Mucosa of descending colon (tissue), 3 donors: Measurements from ENCODE around the gene EFCAB6. TPM values are rescaled to one million over a fixed set of nuclear protein-coding genes. Genes with fewer than 3 reads are reported as not detected.

Experiments
- ATAC-seq: fragments of 200-7000 bp; cut with Tn5 transposase; one replicate; pipeline ENCODE4 v1.9.1; 2020; ENCODE audit warnings: mild to moderate bottlenecking, moderate library complexity
- DNase-seq, 3 donors: peaks; one replicate each; pipeline ENCODE4 v3.0.0-alpha.2; 2020
- H3K36me3 ChIP-seq: fragments of 200-600 bp; one replicate; pipeline ENCODE4 v1.8.0; 2021; ENCODE audit warnings: low read depth, mild to moderate bottlenecking
- H3K4me1 ChIP-seq: fragments of 200-600 bp; one replicate; pipeline ENCODE4 v1.8.0; 2021; ENCODE audit warnings: low read depth, mild to moderate bottlenecking
- H3K4me3 ChIP-seq: fragments of 200-600 bp; one replicate; pipeline ENCODE4 v1.8.0; 2021; ENCODE audit warnings: mild to moderate bottlenecking
- H3K9me3 ChIP-seq: fragments of 200-600 bp; one replicate; pipeline ENCODE4 v1.8.0; 2021; ENCODE audit warnings: mild to moderate bottlenecking
- CTCF ChIP-seq: fragments of 200-600 bp; IDR thresholded peaks from one replicate; pipeline ENCODE4 v1.8.0; 2022; ENCODE audit warnings: antibody characterized with exemption, mild to moderate bottlenecking
- intact Hi-C, 2 donors: fragments of 100-400 bp; cut with DNase I in 1 of 2; cut with micrococcal nuclease in 1 of 2; formaldehyde crosslinking; loops; one replicate each; pipeline versions ENCODE4 v1.11.0 to v1.11.1; 2022; cut with DNase I, micrococcal nuclease
- total RNA-seq, 3 donors: library from RNA; stranded (reverse); fragmentation: NEBNext Ultra II Directional in 2 of 3; extraction: Animal tissue kit (Norgen Biotek cat#: 25700) in 2 of 3; gene quantifications; one replicate each; pipeline versions ENCODE4 v1.2.1 to v1.2.4, GENCODE V29; 2021 to 2023
- donor health status: DM: no; HTN: no; CAD: no; lungs with moderate emphysema.
- donor health status: DM: no; HTN: no; CAD: no.
- donor health status: DM: no; HTN: yes; CAD: no.

The EFCAB6 gene
- total RNA-seq, 3 donors from 2014 or later: 1.1 to 1.8 (median 1.7) TPM

- no peak for ATAC-seq
- Histone ChIP-seq H3K9me3 (no peaks in the 10 kb centered on the region), H3K4me3 (no peak overlapping the region), H3K4me1 (no peaks in the 10 kb centered on the region), H3K36me3 (no peaks in the 10 kb centered on the region)
- no peak for TF ChIP-seq CTCF
- DNase-seq: no peak
- intact Hi-C loops: no loop called here
These were observed 72.2 kb downstream of the EFCAB6 start for GRCh38 chr22:43739851-43740379.

GRCh38 chr22:43737150-43737828, 74.8 kb downstream of the EFCAB6 start:
- no peak overlapping the region for H3K4me3 ChIP-seq
- H3K9me3 ChIP-seq: no peaks in the 10 kb centered on the region
- ATAC-seq: no peak
- DNase-seq: no peak
- H3K4me1 ChIP-seq: no peaks in the 10 kb centered on the region
- intact Hi-C loops: no loop called here
- TF ChIP-seq CTCF: no peak
- H3K36me3 ChIP-seq: no peaks in the 10 kb centered on the region

- ATAC-seq (no peak), DNase-seq (no peak)
- no peak for TF ChIP-seq CTCF
- H3K4me1 ChIP-seq: no peaks in the 10 kb centered on the region
- H3K9me3 ChIP-seq: no peaks in the 10 kb centered on the region
- intact Hi-C loops: no loop called here
- H3K36me3 ChIP-seq: no peaks in the 10 kb centered on the region
- no peak overlapping the region for H3K4me3 ChIP-seq
These were observed 75.5 kb downstream of the EFCAB6 start for GRCh38 chr22:43736651-43737050.

GRCh38 chr22:43734370-43735150, 77.5 kb downstream of the EFCAB6 start:
- intact Hi-C loops: no loop called here
- no peak for ATAC-seq
- TF ChIP-seq CTCF: no peak

GRCh38 chr22:43733138-43733537, 79.0 kb downstream of the EFCAB6 start:
- Histone ChIP-seq H3K9me3 (no peaks in the 10 kb centered on the region), H3K36me3 (no peaks in the 10 kb centered on the region), H3K4me1 (no peaks in the 10 kb centered on the region), H3K4me3 (no peak overlapping the region)
- no peak for TF ChIP-seq CTCF
- peak; percentile 34 for ATAC-seq
- DNase-seq: no peak
- intact Hi-C loops: no loop called here

More at GRCh38 chr22:43734370-43735150, 77.5 kb downstream of the EFCAB6 start:
- no peaks in the 10 kb centered on the region for H3K36me3 ChIP-seq
- DNase-seq: no peak
- H3K4me3 ChIP-seq: no peak overlapping the region
- no peaks in the 10 kb centered on the region for H3K4me1 ChIP-seq
- H3K9me3 ChIP-seq: no peaks in the 10 kb centered on the region
